ENCODE results near the gene ZSCAN32.

ZSCAN32 gene

GRCh38 chr16:3348547-3349167 is 52.1 kb downstream of the ZSCAN32 start:
- TF ChIP-seq POLR2AphosphoS5 (IDR thresholded peaks at IDR 0.05; ENCODE audit: low read depth) (no peak), REST (IDR thresholded peaks at IDR 0.05; ENCODE audit: insufficient replicate concordance, low read depth) (no peak), CTCF (IDR thresholded peaks at IDR 0.05; ENCODE audit: insufficient read depth, low read length) (no peak), SPI1 (IDR thresholded peaks at IDR 0.05; ENCODE audit: borderline replicate concordance, low read depth) (no peak), GABPA (IDR thresholded peaks at IDR 0.05; ENCODE audit: low read depth) (no peak)

GRCh38 chr16:3347586-3347985 is 53.2 kb downstream of the ZSCAN32 start:
- H3K27ac ChIP-seq (replicated peaks) = no peak overlapping the region
- H3K4me3 ChIP-seq (replicated peaks; ENCODE audit: insufficient read depth, low read length) = no peak overlapping the region
- H3K27me3 ChIP-seq (ENCODE audit: insufficient read depth, poor library complexity, severe bottlenecking) = no peaks in the 10 kb centered on the region
- no peak for TF ChIP-seq CTCF (IDR thresholded peaks at IDR 0.05; ENCODE audit: insufficient read depth, low read length)
- no peak for TF ChIP-seq GABPA (IDR thresholded peaks at IDR 0.05; ENCODE audit: low read depth)
- no peak for TF ChIP-seq SPI1 (IDR thresholded peaks at IDR 0.05; ENCODE audit: borderline replicate concordance, low read depth)
- TF ChIP-seq REST (IDR thresholded peaks at IDR 0.05; ENCODE audit: insufficient replicate concordance, low read depth) = no peak
- no peak for TF ChIP-seq POLR2AphosphoS5 (IDR thresholded peaks at IDR 0.05; ENCODE audit: low read depth)
- DNase-seq (ENCODE audit: low read depth in 1 of 2, low spot score in 1 of 2) = no peak

More at GRCh38 chr16:3348547-3349167, 52.1 kb downstream of the ZSCAN32 start:
- Histone ChIP-seq H3K27ac (replicated peaks) (no peak overlapping the region), H3K27me3 (ENCODE audit: insufficient read depth, poor library complexity, severe bottlenecking) (no peaks in the 10 kb centered on the region), H3K4me3 (replicated peaks; ENCODE audit: insufficient read depth, low read length) (no peak overlapping the region)
- no peak for DNase-seq (ENCODE audit: low read depth in 1 of 2, low spot score in 1 of 2)

GRCh38 chr16:3346041-3346440 is 54.8 kb downstream of the ZSCAN32 start:
- TF ChIP-seq SPI1 (IDR thresholded peaks at IDR 0.05; ENCODE audit: borderline replicate concordance, low read depth) = no peak
- no peak for TF ChIP-seq CTCF (IDR thresholded peaks at IDR 0.05; ENCODE audit: insufficient read depth, low read length)
- TF ChIP-seq POLR2AphosphoS5 (IDR thresholded peaks at IDR 0.05; ENCODE audit: low read depth) = no peak
- no peak for DNase-seq (ENCODE audit: low read depth in 1 of 2, low spot score in 1 of 2)
- Histone ChIP-seq H3K27ac (replicated peaks) (no peak overlapping the region), H3K4me3 (replicated peaks; ENCODE audit: insufficient read depth, low read length) (no peak overlapping the region), H3K27me3 (ENCODE audit: insufficient read depth, poor library complexity, severe bottlenecking) (no peaks in the 10 kb centered on the region)
